ENCODE results near the gene RASSF4. TPM values are rescaled to one million over a fixed set of nuclear protein-coding genes. Genes with fewer than 3 reads are reported as not detected.

Gene RASSF4
- total and polyA plus RNA-seq, 4 donors = 32.5 to 87.9 (median 56.8) TPM

DNA sequence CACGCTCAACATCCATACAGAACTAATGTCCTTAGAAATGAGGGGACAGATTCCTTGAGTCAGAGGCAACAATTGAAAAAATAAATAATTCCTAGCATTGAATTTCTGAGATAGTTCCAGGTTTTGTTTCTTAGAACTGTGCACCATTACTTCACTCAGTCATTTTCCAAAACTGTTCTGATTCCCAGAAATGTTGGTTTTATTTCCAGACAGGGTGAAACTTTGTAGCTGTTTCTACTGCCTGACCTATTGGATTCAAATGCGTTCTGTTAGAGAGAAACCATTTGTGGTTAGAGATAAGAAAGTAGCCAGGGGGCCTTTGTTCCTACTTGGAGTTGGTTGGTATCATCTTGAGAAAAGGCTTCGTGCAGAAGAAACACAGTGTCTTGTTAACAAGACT lies 27.1 kb downstream of the RASSF4 start:
- Histone ChIP-seq H3K4me1 (ENCODE audit: control insufficient read depth, insufficient read depth, low read length) (peaks cover 37% of the 10 kb centered on the region), H3K27ac (ENCODE audit: low read depth, low read length) (peak overlapping the region; percentile 6), H3K4me3 (ENCODE audit: low read depth, low read length) (no peak overlapping the region), H3K36me3 (ENCODE audit: control insufficient read depth, insufficient read depth, low read length) (peaks cover 60% of the 10 kb centered on the region), H3K9me3 (ENCODE audit: control insufficient read depth, insufficient read depth, low read length) (no peaks in the 10 kb centered on the region), H3K27me3 (ENCODE audit: control insufficient read depth, insufficient read depth, low read length) (no peaks in the 10 kb centered on the region)
- DNase-seq (ENCODE audit: low read depth in 4 of 6, low spot score in 6 of 6) = no peak
- WGBS (ENCODE audit: insufficient coverage) = 85% methylated on average over 1 of the region's 3 CpGs

DNA sequence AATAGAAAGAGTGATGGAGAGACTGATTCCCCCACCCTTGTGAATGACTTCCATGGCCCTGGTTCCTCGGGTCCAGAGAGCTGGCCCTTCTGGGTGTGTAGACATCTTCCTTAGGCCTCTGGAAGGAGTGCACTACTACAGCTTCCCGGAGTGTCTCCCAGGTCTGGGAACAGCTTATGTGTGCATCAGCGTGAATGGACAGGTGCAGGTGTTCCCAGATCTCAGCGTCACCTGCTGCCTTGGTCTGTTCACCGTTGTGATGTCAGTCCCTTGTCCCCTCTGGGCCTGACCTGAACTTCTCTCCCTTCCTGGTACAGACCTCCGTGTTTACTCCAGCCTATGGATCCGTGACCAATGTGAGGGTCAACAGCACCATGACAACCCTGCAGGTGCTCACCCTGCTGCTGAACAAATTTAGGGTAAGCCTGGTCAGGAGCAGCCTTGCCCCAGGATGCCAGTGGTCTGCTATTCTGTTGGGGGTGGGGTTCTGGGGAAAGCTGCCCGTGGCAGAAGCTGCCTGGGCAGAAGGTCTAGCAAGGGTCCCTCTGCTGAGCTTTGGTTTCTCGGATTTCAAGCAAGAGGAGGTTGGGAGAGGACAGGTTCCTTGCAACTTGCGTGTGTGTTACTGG lies 29.5 kb downstream of the RASSF4 start:
- Histone ChIP-seq H3K9me3 (ENCODE audit: control insufficient read depth, insufficient read depth, low read length) (no peaks in the 10 kb centered on the region), H3K27me3 (ENCODE audit: control insufficient read depth, insufficient read depth, low read length) (no peaks in the 10 kb centered on the region), H3K4me3 (ENCODE audit: low read depth, low read length) (no peak overlapping the region), H3K27ac (ENCODE audit: low read depth, low read length) (no peak overlapping the region), H3K4me1 (ENCODE audit: control insufficient read depth, insufficient read depth, low read length) (peaks cover 46% of the 10 kb centered on the region), H3K36me3 (ENCODE audit: control insufficient read depth, insufficient read depth, low read length) (peaks cover 61% of the 10 kb centered on the region)
- WGBS (ENCODE audit: insufficient coverage) = 94% methylated on average over 9 of the region's 10 CpGs
- no peak for DNase-seq (ENCODE audit: low read depth in 4 of 6, low spot score in 6 of 6)

DNA sequence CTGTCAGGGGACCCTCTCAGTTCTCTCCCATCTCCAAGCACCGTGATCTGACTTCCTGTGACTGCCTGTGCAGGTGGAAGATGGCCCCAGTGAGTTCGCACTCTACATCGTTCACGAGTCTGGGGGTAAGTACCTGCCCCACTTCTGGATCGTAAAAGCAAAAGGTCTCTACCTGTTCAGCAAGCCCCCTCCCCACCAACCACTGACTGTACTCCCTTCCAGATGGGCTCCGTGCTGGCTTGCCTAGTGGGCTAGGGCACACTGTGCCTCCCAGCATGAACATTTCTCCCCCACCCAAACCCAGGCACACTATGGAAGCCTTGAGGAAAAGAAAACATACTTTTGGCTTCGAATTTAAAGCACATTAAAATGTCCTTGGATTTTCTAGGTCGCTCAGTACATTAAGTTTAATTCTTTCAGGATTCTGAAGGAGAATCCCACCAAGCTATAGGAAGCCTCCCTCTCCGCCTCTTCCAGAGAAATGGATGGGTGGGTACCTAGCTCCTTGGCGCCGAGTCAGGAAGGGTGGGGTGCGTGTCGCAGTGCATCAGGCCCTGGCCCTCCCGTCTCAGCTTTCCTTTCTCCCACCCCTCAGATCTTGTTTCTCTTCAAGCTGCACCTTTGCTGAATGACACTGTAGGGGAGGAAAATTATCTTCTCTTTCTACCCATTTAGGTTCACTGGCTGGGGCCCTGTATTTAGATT lies 30.1 kb downstream of the RASSF4 start:
- peaks cover 54% of the 10 kb centered on the region for H3K36me3 ChIP-seq (ENCODE audit: control insufficient read depth, insufficient read depth, low read length)
- H3K4me1 ChIP-seq (ENCODE audit: control insufficient read depth, insufficient read depth, low read length) = peaks cover 47% of the 10 kb centered on the region
- no peaks in the 10 kb centered on the region for H3K27me3 ChIP-seq (ENCODE audit: control insufficient read depth, insufficient read depth, low read length)
- 90% methylated on average over 6 of the region's 14 CpGs for WGBS (ENCODE audit: insufficient coverage)
- peak overlapping the region; percentile 6 for H3K27ac ChIP-seq (ENCODE audit: low read depth, low read length)
- no peaks in the 10 kb centered on the region for H3K9me3 ChIP-seq (ENCODE audit: control insufficient read depth, insufficient read depth, low read length)
- DNase-seq (ENCODE audit: low read depth in 4 of 6, low spot score in 6 of 6) = no peak
- no peak overlapping the region for H3K4me3 ChIP-seq (ENCODE audit: low read depth, low read length)

DNA sequence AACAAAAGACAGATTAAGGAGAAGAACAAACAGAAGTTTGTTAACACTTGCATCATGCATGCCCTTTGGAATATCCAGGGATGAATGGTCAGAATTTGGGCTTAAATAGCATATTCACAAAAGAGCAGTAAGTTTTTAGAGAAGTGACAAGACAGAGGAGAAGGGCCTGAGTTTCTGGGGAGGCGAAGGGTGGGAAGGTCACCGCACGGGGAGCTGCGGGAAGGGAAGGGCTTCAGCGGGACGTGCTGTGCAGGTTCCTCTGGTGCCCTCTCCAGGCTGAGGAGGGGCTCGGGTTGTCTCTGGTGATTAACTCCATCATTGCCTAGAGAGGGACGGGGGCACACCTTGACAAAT lies 30.7 kb downstream of the RASSF4 start:
- WGBS (ENCODE audit: insufficient coverage) = 20% methylated on average over 5 of the region's 8 CpGs
- Histone ChIP-seq H3K36me3 (ENCODE audit: control insufficient read depth, insufficient read depth, low read length) (peaks cover 49% of the 10 kb centered on the region), H3K4me1 (ENCODE audit: control insufficient read depth, insufficient read depth, low read length) (peaks cover 47% of the 10 kb centered on the region), H3K9me3 (ENCODE audit: control insufficient read depth, insufficient read depth, low read length) (no peaks in the 10 kb centered on the region), H3K27me3 (ENCODE audit: control insufficient read depth, insufficient read depth, low read length) (no peaks in the 10 kb centered on the region), H3K27ac (ENCODE audit: low read depth, low read length) (peak overlapping the region; percentile 6), H3K4me3 (ENCODE audit: low read depth, low read length) (no peak overlapping the region)
- DNase-seq (ENCODE audit: low read depth in 4 of 6, low spot score in 6 of 6) = no peak

DNA sequence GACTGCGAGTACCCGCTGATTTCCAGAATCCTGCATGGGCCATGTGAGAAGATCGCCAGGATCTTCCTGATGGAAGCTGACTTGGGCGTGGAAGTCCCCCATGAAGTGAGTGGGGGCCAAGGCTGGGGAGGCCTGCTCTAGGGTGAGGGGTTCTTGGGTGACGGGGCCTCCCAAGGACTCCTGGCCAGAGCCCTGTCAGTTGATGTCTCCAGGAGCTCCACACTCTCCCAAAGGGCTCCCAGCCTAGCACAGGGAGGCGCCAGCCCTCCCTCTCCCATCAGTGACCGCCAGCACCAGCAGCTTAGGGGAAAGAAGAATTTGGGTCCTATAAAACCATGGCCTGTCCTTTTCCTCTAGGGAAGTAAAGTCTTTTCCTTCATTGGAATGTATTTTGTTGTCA lies 31.4 kb downstream of the RASSF4 start:
- no peak overlapping the region for H3K27ac ChIP-seq (ENCODE audit: low read depth, low read length)
- no peaks in the 10 kb centered on the region for H3K9me3 ChIP-seq (ENCODE audit: control insufficient read depth, insufficient read depth, low read length)
- peaks cover 43% of the 10 kb centered on the region for H3K4me1 ChIP-seq (ENCODE audit: control insufficient read depth, insufficient read depth, low read length)
- peaks cover 45% of the 10 kb centered on the region for H3K36me3 ChIP-seq (ENCODE audit: control insufficient read depth, insufficient read depth, low read length)
- 94% methylated on average over 3 of the region's 7 CpGs for WGBS (ENCODE audit: insufficient coverage)
- DNase-seq (ENCODE audit: low read depth in 4 of 6, low spot score in 6 of 6) = no peak
- no peak overlapping the region for H3K4me3 ChIP-seq (ENCODE audit: low read depth, low read length)
- no peaks in the 10 kb centered on the region for H3K27me3 ChIP-seq (ENCODE audit: control insufficient read depth, insufficient read depth, low read length)

DNA sequence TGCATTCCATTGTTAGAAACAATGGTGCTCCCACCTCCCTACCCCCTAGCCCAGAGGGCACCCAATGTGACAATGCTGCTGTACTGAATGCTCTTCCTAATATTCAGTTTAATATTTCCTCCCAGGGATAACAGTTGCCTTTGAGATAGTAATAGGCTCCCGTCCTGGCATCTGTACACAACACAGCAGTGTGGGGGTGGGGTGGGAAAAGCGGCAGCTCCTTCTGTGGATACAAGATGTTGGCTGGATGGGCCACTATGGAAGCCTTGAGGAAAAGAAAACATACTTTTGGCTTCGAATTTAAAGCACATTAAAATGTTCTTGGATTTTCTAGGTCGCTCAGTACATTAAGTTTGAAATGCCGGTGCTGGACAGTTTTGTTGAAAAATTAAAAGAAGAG lies 32.0 kb downstream of the RASSF4 start:
- H3K27me3 ChIP-seq (ENCODE audit: control insufficient read depth, insufficient read depth, low read length) = no peaks in the 10 kb centered on the region
- peaks cover 45% of the 10 kb centered on the region for H3K36me3 ChIP-seq (ENCODE audit: control insufficient read depth, insufficient read depth, low read length)
- H3K4me1 ChIP-seq (ENCODE audit: control insufficient read depth, insufficient read depth, low read length) = peaks cover 50% of the 10 kb centered on the region
- no peak overlapping the region for H3K4me3 ChIP-seq (ENCODE audit: low read depth, low read length)
- 71% methylated on average over 2 of the region's 5 CpGs for WGBS (ENCODE audit: insufficient coverage)
- H3K27ac ChIP-seq (ENCODE audit: low read depth, low read length) = no peak overlapping the region
- no peak for DNase-seq (ENCODE audit: low read depth in 4 of 6, low spot score in 6 of 6)
- no peaks in the 10 kb centered on the region for H3K9me3 ChIP-seq (ENCODE audit: control insufficient read depth, insufficient read depth, low read length)

DNA sequence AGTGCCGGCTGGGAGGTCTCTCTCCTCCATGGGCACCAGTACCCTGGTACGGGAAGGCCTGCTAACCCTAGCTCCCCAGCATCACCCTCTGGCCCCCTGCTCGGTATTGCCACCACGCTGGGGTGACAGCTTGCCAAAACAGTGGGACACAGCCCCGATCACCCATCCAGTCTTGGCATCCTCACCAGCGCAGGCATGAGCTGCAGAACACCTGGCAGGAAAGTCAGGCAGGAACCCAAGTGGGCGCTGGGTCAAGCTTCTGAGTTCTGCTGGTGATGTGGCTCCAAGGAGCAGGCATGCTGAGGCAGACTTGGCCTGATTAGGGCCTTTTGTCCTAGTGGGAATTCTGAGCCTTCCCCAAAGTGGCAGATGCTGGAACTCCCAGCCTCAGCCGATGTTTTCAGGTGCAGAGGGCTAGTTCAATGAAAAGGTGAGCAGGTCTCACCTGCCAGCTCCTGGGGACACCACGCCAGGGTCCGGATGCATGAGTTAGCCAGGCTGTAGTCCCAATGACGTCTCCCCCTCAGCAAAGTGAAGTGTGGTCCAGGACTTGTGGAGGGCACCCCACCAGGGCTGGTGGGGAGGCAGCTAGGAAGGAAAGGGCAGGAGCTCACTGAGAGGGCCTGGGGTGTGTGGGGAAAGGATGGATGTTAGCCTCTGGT lies 32.6 kb downstream of the RASSF4 start:
- H3K4me1 ChIP-seq (ENCODE audit: control insufficient read depth, insufficient read depth, low read length) = peaks cover 56% of the 10 kb centered on the region
- no peak for DNase-seq (ENCODE audit: low read depth in 4 of 6, low spot score in 6 of 6)
- no peak overlapping the region for H3K4me3 ChIP-seq (ENCODE audit: low read depth, low read length)
- H3K27ac ChIP-seq (ENCODE audit: low read depth, low read length) = no peak overlapping the region
- H3K9me3 ChIP-seq (ENCODE audit: control insufficient read depth, insufficient read depth, low read length) = no peaks in the 10 kb centered on the region
- 83% methylated on average over 11 of the region's 11 CpGs for WGBS (ENCODE audit: insufficient coverage)
- peaks cover 45% of the 10 kb centered on the region for H3K36me3 ChIP-seq (ENCODE audit: control insufficient read depth, insufficient read depth, low read length)
- H3K27me3 ChIP-seq (ENCODE audit: control insufficient read depth, insufficient read depth, low read length) = no peaks in the 10 kb centered on the region

DNA sequence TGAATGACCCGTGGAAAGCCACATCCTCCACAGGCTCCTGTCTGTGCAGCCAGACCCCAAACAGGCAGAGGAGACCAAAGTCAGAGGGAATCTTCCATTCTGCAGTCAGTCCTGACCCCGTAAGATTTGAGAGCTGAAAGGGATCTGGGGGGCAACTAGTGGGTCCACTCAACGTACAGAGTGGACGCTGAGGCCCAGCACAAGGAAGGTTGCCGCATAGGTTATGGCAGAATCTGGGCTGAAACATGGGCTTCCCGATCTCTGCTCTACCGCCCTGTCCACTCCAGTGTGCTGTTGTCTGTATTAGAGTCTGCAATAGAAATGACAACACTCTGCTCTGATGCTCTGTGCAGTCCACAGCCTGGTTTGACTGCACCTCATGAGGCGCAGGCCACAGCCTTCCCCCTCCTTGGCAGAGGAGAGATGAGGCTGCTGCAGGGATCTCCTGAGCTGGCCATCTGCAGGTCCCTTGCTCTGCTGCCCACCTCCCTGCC lies 33.2 kb downstream of the RASSF4 start:
- no peak overlapping the region for H3K4me3 ChIP-seq (ENCODE audit: low read depth, low read length)
- peaks cover 56% of the 10 kb centered on the region for H3K4me1 ChIP-seq (ENCODE audit: control insufficient read depth, insufficient read depth, low read length)
- DNase-seq (ENCODE audit: low read depth in 4 of 6, low spot score in 6 of 6) = no peak
- no peaks in the 10 kb centered on the region for H3K27me3 ChIP-seq (ENCODE audit: control insufficient read depth, insufficient read depth, low read length)
- no peak overlapping the region for H3K27ac ChIP-seq (ENCODE audit: low read depth, low read length)
- H3K36me3 ChIP-seq (ENCODE audit: control insufficient read depth, insufficient read depth, low read length) = peaks cover 45% of the 10 kb centered on the region
- 98% methylated on average over 8 of the region's 8 CpGs for WGBS (ENCODE audit: insufficient coverage)
- no peaks in the 10 kb centered on the region for H3K9me3 ChIP-seq (ENCODE audit: control insufficient read depth, insufficient read depth, low read length)

DNA sequence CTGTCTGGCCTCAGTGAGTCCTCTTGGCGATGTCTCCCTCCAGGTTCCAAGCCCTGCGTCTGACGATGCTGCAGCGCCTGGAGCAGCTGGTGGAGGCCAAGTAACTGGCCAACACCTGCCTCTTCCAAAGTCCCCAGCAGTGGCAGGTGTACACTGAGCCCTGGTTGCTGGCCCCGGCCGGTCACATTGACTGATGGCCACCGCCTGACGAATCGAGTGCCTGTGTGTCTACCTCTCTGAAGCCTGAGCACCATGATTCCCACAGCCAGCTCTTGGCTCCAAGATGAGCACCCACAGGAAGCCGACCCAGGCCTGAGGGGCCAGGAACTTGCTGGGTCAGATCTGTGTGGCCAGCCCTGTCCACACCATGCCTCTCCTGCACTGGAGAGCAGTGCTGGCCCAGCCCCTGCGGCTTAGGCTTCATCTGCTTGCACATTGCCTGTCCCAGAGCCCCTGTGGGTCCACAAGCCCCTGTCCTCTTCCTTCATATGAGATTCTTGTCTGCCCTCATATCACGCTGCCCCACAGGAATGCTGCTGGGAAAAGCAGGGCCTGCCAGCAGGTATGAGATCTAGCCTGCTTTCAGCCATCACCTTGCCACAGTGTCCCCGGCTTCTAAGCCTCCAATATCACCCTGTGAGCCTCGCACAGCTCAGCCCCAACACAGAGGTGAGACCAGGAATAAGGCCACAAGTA lies 33.8 kb downstream of the RASSF4 start:
- no peak for DNase-seq (ENCODE audit: low read depth in 4 of 6, low spot score in 6 of 6)
- Histone ChIP-seq H3K36me3 (ENCODE audit: control insufficient read depth, insufficient read depth, low read length) (peaks cover 45% of the 10 kb centered on the region), H3K27ac (ENCODE audit: low read depth, low read length) (no peak overlapping the region), H3K4me3 (ENCODE audit: low read depth, low read length) (no peak overlapping the region), H3K4me1 (ENCODE audit: control insufficient read depth, insufficient read depth, low read length) (peaks cover 56% of the 10 kb centered on the region), H3K9me3 (ENCODE audit: control insufficient read depth, insufficient read depth, low read length) (no peaks in the 10 kb centered on the region), H3K27me3 (ENCODE audit: control insufficient read depth, insufficient read depth, low read length) (no peaks in the 10 kb centered on the region)
- 94% methylated on average over 14 of the region's 14 CpGs for WGBS (ENCODE audit: insufficient coverage)
